B cell (primary cell): ENCODE data around the gene METAP2. TPM values are rescaled to one million over a fixed set of nuclear protein-coding genes. Genes with fewer than 3 reads are reported as not detected.

ENCODE experiments used
- ATAC-seq: fragments of 200-7000 bp; cut with Tn5 transposase; one replicate; pipeline ENCODE4 v1.10.0; 2021; ENCODE audit warnings: low read depth, mild to moderate bottlenecking, moderate number of reproducible peaks, moderate library complexity
- CTCF ChIA-PET: fragments of 350-600 bp; sonication (Branson Sonifier 250); formaldehyde crosslinking; loops from one replicate; lab custom pipeline; 2021; ENCODE audit warnings: antibody characterized with exemption, inconsistent platforms; lab: Charles Lee
- POLR2A ChIA-PET: fragments of 350-600 bp; sonication (Branson Sonifier 250); formaldehyde crosslinking; loops from one replicate; lab custom pipeline; 2021; ENCODE audit warnings: antibody characterized with exemption; lab: Charles Lee
- DNase-seq: peaks from one replicate; pipeline ENCODE4 v3.0.0; 2013
- H2AFZ ChIP-seq: 2 replicates; pipeline ENCODE4 v1.6.1; 2012; ENCODE audit warnings: mild to moderate bottlenecking, low read depth, low read length; ENCODE audit not compliant: insufficient read depth, poor library complexity, severe bottlenecking
- H3K27ac ChIP-seq, 2 donors: 1 replicate in 1 of 2; 2 replicates in 1 of 2; pipeline ENCODE4 v1.5.1; 2012 to 2013; ENCODE audit warnings: low read length in 2 of 2, mild to moderate bottlenecking in 2 of 2, moderate library complexity in 1 of 2
- H3K27me3 ChIP-seq, 4 experiments: fragments of 200-600 bp in 1 of 4; sonication (generic) in 1 of 4; replicated peaks in 1 of 4; 1 replicate in 2 of 4; 2 replicates in 2 of 4; pipeline versions ENCODE4 v1.6.1 to v1.7.0; 2013 to 2016; ENCODE audit warnings: low read length in 3 of 4, mild to moderate bottlenecking in 2 of 4, mixed read lengths in 1 of 4, moderate library complexity in 1 of 4; ENCODE audit not compliant: insufficient read depth in 4 of 4, control insufficient read depth in 3 of 4; ENCODE audit errors: control extremely low read depth in 1 of 4
- H3K36me3 ChIP-seq, 2 experiments: replicated peaks in 1 of 2; 1 replicate in 1 of 2; 2 replicates in 1 of 2; pipeline versions ENCODE4 v1.6.1 to v1.7.1; 2013; ENCODE audit warnings: low read length in 1 of 2; ENCODE audit not compliant: insufficient read depth in 2 of 2, control insufficient read depth in 1 of 2; ENCODE audit errors: control extremely low read depth in 1 of 2, extremely low read depth in 1 of 2
- H3K4me1 ChIP-seq, 2 donors: fragments of 200-600 bp in 1 of 2; sonication (generic) in 1 of 2; 1 replicate in 1 of 2; 2 replicates in 1 of 2; pipeline versions ENCODE4 v1.5.1 to v1.6.1; 2013 to 2017; ENCODE audit warnings: low read length in 2 of 2; ENCODE audit not compliant: control insufficient read depth in 2 of 2, insufficient read depth in 2 of 2
- H3K4me2 ChIP-seq: replicated peaks from 2 replicates; pipeline ENCODE3; 2012; ENCODE audit warnings: mild to moderate bottlenecking, low read depth, low read length; ENCODE audit not compliant: poor library complexity, severe bottlenecking
- H3K4me3 ChIP-seq, 5 experiments: fragments of 200-600 bp in 1 of 5; sonication (generic) in 1 of 5; 1 replicate in 3 of 5; 2 replicates in 2 of 5; pipeline versions ENCODE4 v1.5.1 to v1.7.0; 2011 to 2016; ENCODE audit warnings: low read length in 4 of 5, mild to moderate bottlenecking in 4 of 5, low read depth in 2 of 5, control low read depth in 1 of 5, moderate library complexity in 1 of 5; ENCODE audit not compliant: insufficient read depth in 1 of 5; ENCODE audit errors: control extremely low read depth in 1 of 5, extremely low read depth in 1 of 5
- H3K79me2 ChIP-seq: fragments of 200-600 bp; sonication (generic); one replicate; pipeline ENCODE4 v1.6.0; 2016; ENCODE audit warnings: low read length; ENCODE audit not compliant: control insufficient read depth, insufficient read depth
- H3K9ac ChIP-seq: fragments of 200-600 bp; sonication (generic); 2 replicates; pipeline ENCODE4 v1.6.1; 2017; ENCODE audit warnings: mild to moderate bottlenecking, low read length, moderate library complexity
- H3K9me3 ChIP-seq, 3 donors: one replicate each; pipeline versions ENCODE4 v1.6.1 to v1.7.1; 2013; ENCODE audit warnings: low read length in 2 of 3; ENCODE audit not compliant: control insufficient read depth in 2 of 3, insufficient read depth in 1 of 3; ENCODE audit errors: control extremely low read depth in 1 of 3
- H4K20me1 ChIP-seq: 2 replicates; pipeline ENCODE4 v1.6.0; 2012; ENCODE audit warnings: mild to moderate bottlenecking, low read length; ENCODE audit not compliant: insufficient read depth, control insufficient read depth, poor library complexity, severe bottlenecking
- H3K27ac Mint-ChIP-seq: one replicate; pipeline ENCODE4 v1.8.0; 2021; ENCODE audit warnings: mixed read lengths
- H3K27me3 Mint-ChIP-seq: one replicate; pipeline ENCODE4 v1.8.0; 2021; ENCODE audit warnings: mixed read lengths
- H3K4me1 Mint-ChIP-seq: one replicate; pipeline ENCODE4 v1.8.0; 2021; ENCODE audit warnings: mixed read lengths
- H3K4me3 Mint-ChIP-seq: one replicate; pipeline ENCODE4 v1.8.0; 2021; ENCODE audit warnings: mixed read lengths
- H3K9me3 Mint-ChIP-seq: one replicate; pipeline ENCODE4 v1.8.0; 2022; ENCODE audit warnings: mixed read lengths; ENCODE audit not compliant: insufficient read depth
- EZH2 ChIP-seq: IDR thresholded peaks from 2 replicates; pipeline ENCODE4 v1.6.1; 2012; ENCODE audit warnings: borderline replicate concordance, low read depth, mild to moderate bottlenecking, moderate library complexity, low read length; ENCODE audit not compliant: insufficient read depth, poor library complexity, severe bottlenecking
- WGBS: methylation state at CpG from one replicate; pipeline ENCODE4 v1.1.5; 2013; ENCODE audit warnings: missing lambda C conversion rate; ENCODE audit not compliant: insufficient coverage; 5-methylcytosine and 5-hydroxymethylcytosine counted together
- intact Hi-C: fragments of 100-400 bp; cut with micrococcal nuclease; formaldehyde crosslinking; loops from one replicate; pipeline ENCODE4 v1.10.0; 2022
- polyA plus RNA-seq: library from polyadenylated mRNA; depleted of rRNA; stranded (reverse); fragments of >200 nt; gene quantifications from 2 replicates; pipeline ENCODE4 v1.2.3, GENCODE V29; 2012
- total RNA-seq, 2 donors: library from RNA; stranded (reverse); fragments of 120-200 nt in 1 of 2; gene quantifications; 1 replicate in 1 of 2; 2 replicates in 1 of 2; pipeline versions ENCODE4 v1.2.3 to v1.2.4, GENCODE V29; 2013 to 2022
- TF ChIP-seq, protein P1 (sequence below): fragments of 200-600 bp; IDR thresholded peaks from one replicate; pipeline ENCODE4 v1.8.0; 2022; ENCODE audit warnings: antibody characterized with exemption, mild to moderate bottlenecking

Gene METAP2
- total and polyA plus RNA-seq, 2 donors (not counting 1 experiment from before 2014, with no cell fraction given), result 15.3 to 49.9 TPM

- Mint-ChIP-seq H3K27me3 (no peaks in the 10 kb centered on the region), H3K27ac (no peak overlapping the region), H3K9me3 (no peaks in the 10 kb centered on the region), H3K4me1 (no peaks in the 10 kb centered on the region), H3K4me3 (no peak overlapping the region)
- ATAC-seq (no peak), DNase-seq (no peak)
- WGBS, result 100% methylated on average over 1 of the region's 1 CpG
- H4K20me1 ChIP-seq, result no peaks in the 10 kb centered on the region
- no peaks in the 10 kb centered on the region for H3K79me2 ChIP-seq
- H3K27ac ChIP-seq, result no peak overlapping the region
- no peaks in the 10 kb centered on the region for H3K9me3 ChIP-seq
- intact Hi-C loops, result no loop called here
- TF ChIP-seq, protein P1, sequence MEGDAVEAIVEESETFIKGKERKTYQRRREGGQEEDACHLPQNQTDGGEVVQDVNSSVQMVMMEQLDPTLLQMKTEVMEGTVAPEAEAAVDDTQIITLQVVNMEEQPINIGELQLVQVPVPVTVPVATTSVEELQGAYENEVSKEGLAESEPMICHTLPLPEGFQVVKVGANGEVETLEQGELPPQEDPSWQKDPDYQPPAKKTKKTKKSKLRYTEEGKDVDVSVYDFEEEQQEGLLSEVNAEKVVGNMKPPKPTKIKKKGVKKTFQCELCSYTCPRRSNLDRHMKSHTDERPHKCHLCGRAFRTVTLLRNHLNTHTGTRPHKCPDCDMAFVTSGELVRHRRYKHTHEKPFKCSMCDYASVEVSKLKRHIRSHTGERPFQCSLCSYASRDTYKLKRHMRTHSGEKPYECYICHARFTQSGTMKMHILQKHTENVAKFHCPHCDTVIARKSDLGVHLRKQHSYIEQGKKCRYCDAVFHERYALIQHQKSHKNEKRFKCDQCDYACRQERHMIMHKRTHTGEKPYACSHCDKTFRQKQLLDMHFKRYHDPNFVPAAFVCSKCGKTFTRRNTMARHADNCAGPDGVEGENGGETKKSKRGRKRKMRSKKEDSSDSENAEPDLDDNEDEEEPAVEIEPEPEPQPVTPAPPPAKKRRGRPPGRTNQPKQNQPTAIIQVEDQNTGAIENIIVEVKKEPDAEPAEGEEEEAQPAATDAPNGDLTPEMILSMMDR, result no peak
- no peak for TF ChIP-seq EZH2
- peaks cover 18 to 57% of the 10 kb centered on the region in 2 experiments for H3K36me3 ChIP-seq
- no peaks in the 10 kb centered on the region for H3K27me3 ChIP-seq
- ChIA-PET POLR2A (no interaction called here), CTCF (no interaction called here)
- no peak overlapping the region for H3K4me2 ChIP-seq
- no peak overlapping the region for H3K9ac ChIP-seq
- no peak overlapping the region for H2AFZ ChIP-seq
- H3K4me1 ChIP-seq, result no peaks in the 10 kb centered on the region
- no peak overlapping the region for H3K4me3 ChIP-seq
These were observed 38.0 kb downstream of the METAP2 start for GRCh38 chr12:95511977-95512376.

GRCh38 chr12:95513599-95513998 is 39.6 kb downstream of the METAP2 start:
- no peaks in the 10 kb centered on the region for H3K27me3 Mint-ChIP-seq
- H2AFZ ChIP-seq, result no peak overlapping the region
- no peaks in the 10 kb centered on the region for H3K4me1 ChIP-seq
- H3K9me3 ChIP-seq, result no peaks in the 10 kb centered on the region
- H3K4me1 Mint-ChIP-seq, result no peaks in the 10 kb centered on the region
- no peaks in the 10 kb centered on the region for H3K79me2 ChIP-seq
- peaks cover 18 to 44% of the 10 kb centered on the region in 2 experiments for H3K36me3 ChIP-seq
- no peak overlapping the region for H3K27ac ChIP-seq
- ChIA-PET POLR2A (no interaction called here), CTCF (no interaction called here)
- no peak for DNase-seq
- H3K27me3 ChIP-seq, result no peaks in the 10 kb centered on the region
- H4K20me1 ChIP-seq, result no peaks in the 10 kb centered on the region
- H3K4me3 Mint-ChIP-seq, result no peak overlapping the region
- no CpG with 5 or more reads among the region's 5 CpGs for WGBS
- intact Hi-C loops, result no loop called here
- no peak overlapping the region for H3K4me3 ChIP-seq
- no peak for TF ChIP-seq EZH2
- TF ChIP-seq, protein P1, result no peak
- no peak for ATAC-seq
- no peaks in the 10 kb centered on the region for H3K9me3 Mint-ChIP-seq
- H3K9ac ChIP-seq, result no peak overlapping the region
- no peak overlapping the region for H3K27ac Mint-ChIP-seq
- no peak overlapping the region for H3K4me2 ChIP-seq
